GM12878 (cell line): ENCODE results near the gene SYTL2. TPM values are rescaled to one million over a fixed set of nuclear protein-coding genes. Genes with fewer than 3 reads are reported as not detected.

Experiments used
- ATAC-seq: fragments of 200-7000 bp; cut with Tn5 transposase; 3 replicates; pipeline ENCODE4 v1.9.1; 2020; ENCODE audit warnings: mild to moderate bottlenecking, moderate library complexity
- BruUV-seq: library from RNA; stranded (reverse); fragments of 400-500 nt; replicated peaks from 2 replicates; lab custom pipeline; 2021; lab: Mats Ljungman, UMichigan
- CTCF ChIA-PET: fragments of 300-600 bp; sonication (Branson Sonifier 250); formaldehyde crosslinking; extraction: SDS; loops from one replicate; lab custom pipeline; 2021; ENCODE audit warnings: inconsistent platforms; lab: Yijun Ruan, JAX
- POLR2A ChIA-PET: fragments of 350-600 bp; formaldehyde crosslinking; extraction: SDS; loops from one replicate; lab custom pipeline; 2021; ENCODE audit warnings: inconsistent platforms; lab: Charles Lee
- RAD21 ChIA-PET: fragments of 300-600 bp; sonication (Branson Sonifier 250); formaldehyde crosslinking; loops from one replicate; lab custom pipeline; 2023; ENCODE audit warnings: antibody characterized with exemption; ENCODE audit not compliant: unreplicated experiment; lab: Charles Lee
- SMC1A ChIA-PET: fragments of 300-600 bp; sonication (Branson Sonifier 250); formaldehyde crosslinking; loops from one replicate; lab custom pipeline; 2023; ENCODE audit not compliant: unreplicated experiment, uncharacterized antibody; lab: Charles Lee
- DNase-seq: peaks from one replicate; pipeline ENCODE4 v3.0.0-alpha.2; 2011; ENCODE audit warnings: low read depth, low spot score
- FAIRE-seq: peaks from 3 replicates; lab custom pipeline; 2011; peaks lifted over from hg19 to GRCh38; lab: Jason Lieb, UNC
- H2AFZ ChIP-seq: 2 replicates; pipeline ENCODE4 v1.6.0; 2011; ENCODE audit warnings: low read depth, low read length, control low read depth; ENCODE audit not compliant: control insufficient read depth
- H3K27ac ChIP-seq: 2 replicates; pipeline ENCODE4 v1.5.1; 2011; ENCODE audit warnings: control low read depth; ENCODE audit not compliant: control insufficient read depth, insufficient read depth
- H3K27me3 ChIP-seq, 2 experiments: replicated peaks in 1 of 2; 2 replicates each; pipeline versions ENCODE4 v1.6.0 to v1.6.1; 2011; ENCODE audit warnings: low read length in 1 of 2; ENCODE audit not compliant: control insufficient read depth in 2 of 2, insufficient read depth in 2 of 2
- H3K36me3 ChIP-seq, 2 experiments: 2 replicates each; pipeline ENCODE4 v1.5.1; 2011; ENCODE audit warnings: low read length in 1 of 2; ENCODE audit not compliant: control insufficient read depth in 2 of 2, insufficient read depth in 2 of 2
- H3K4me1 ChIP-seq: 2 replicates; pipeline ENCODE4 v1.6.1; 2011; ENCODE audit warnings: mild to moderate bottlenecking, low read length, moderate library complexity, mixed read lengths; ENCODE audit not compliant: control insufficient read depth, insufficient read depth
- H3K4me2 ChIP-seq: 2 replicates; pipeline ENCODE4 v1.6.0; 2011; ENCODE audit warnings: control low read depth; ENCODE audit not compliant: control insufficient read depth, insufficient read depth
- H3K4me3 ChIP-seq: fragments of 200-600 bp; sonication (generic); 2 replicates; pipeline ENCODE4 v1.5.1; 2016
- H3K79me2 ChIP-seq: 2 replicates; pipeline ENCODE4 v1.6.0; 2011; ENCODE audit warnings: low read length; ENCODE audit not compliant: control insufficient read depth, insufficient read depth
- H3K9ac ChIP-seq: 2 replicates; pipeline ENCODE4 v1.8.0; 2011; ENCODE audit warnings: low read length, control low read depth, mixed read lengths; ENCODE audit not compliant: control insufficient read depth, insufficient read depth
- H3K9me3 ChIP-seq: replicated peaks from 3 replicates; pipeline ENCODE4 v1.5.1; 2011; ENCODE audit warnings: mild to moderate bottlenecking, low read length; ENCODE audit not compliant: control insufficient read depth, insufficient read depth
- H4K20me1 ChIP-seq: 2 replicates; pipeline ENCODE4 v1.6.0; 2011; ENCODE audit not compliant: control insufficient read depth, insufficient read depth
- CBFB ChIP-seq: IDR thresholded peaks from 2 replicates; pipeline ENCODE4 v1.6.1; 2016; ENCODE audit warnings: antibody characterized with exemption, low read depth
- PML ChIP-seq: IDR thresholded peaks from 2 replicates; pipeline ENCODE4 v1.6.1; 2012; ENCODE audit warnings: low read length, inconsistent platforms
- POU2F2 ChIP-seq: IDR thresholded peaks from 3 replicates; pipeline ENCODE4 v1.6.1; 2011; ENCODE audit warnings: low read depth, mild to moderate bottlenecking, low read length, borderline replicate concordance
- WGBS: methylation state at CpG from one replicate; pipeline ENCODE4 v1.1.6; 2016; ENCODE audit warnings: low lambda C conversion rate; ENCODE audit not compliant: insufficient replicate concordance, insufficient coverage; ENCODE audit errors: missing lambda C conversion rate; 5-methylcytosine and 5-hydroxymethylcytosine counted together
- in situ Hi-C: fragments of 300-500 bp; cut with MboI; formaldehyde crosslinking; loops from 9 replicates; pipeline ENCODE4 v1.14.3; 2018; ENCODE audit warnings: mixed read lengths
- intact Hi-C: fragments of 100-400 bp; cut with micrococcal nuclease; formaldehyde crosslinking; loops from one replicate; pipeline ENCODE4 v1.14.2; 2022; ENCODE audit not compliant: unreplicated experiment
- polyA plus RNA-seq, 11 experiments: library from polyadenylated mRNA; depleted of rRNA in 4 of 11; unstranded in 6 of 11; stranded (reverse) in 5 of 11; fragments of >200 nt; fragmentation: Nextera tagmentation in 4 of 11; fragmentation: Illumina TruSeq in 1 of 11; extraction: Ambion mirVana in 4 of 11; extraction: Trizol in 1 of 11; gene quantifications; 1 replicate in 1 of 11; 2 replicates in 10 of 11; pipeline versions ENCODE4 v1.2.1 to v1.2.3, GENCODE V29; 2011 to 2016; ENCODE audit warnings: inconsistent platforms in 2 of 11, missing spikeins in 2 of 11, low read depth in 1 of 11
- total RNA-seq, 4 experiments: library from RNA; depleted of rRNA in 3 of 4; stranded (reverse); fragments of >200 nt in 3 of 4; fragmentation: Illumina TruSeq in 1 of 4; extraction: Trizol in 1 of 4; gene quantifications; 2 replicates each; pipeline versions ENCODE4 v1.2.1 to v1.2.3, GENCODE V29; 2013 to 2021
- TF ChIP-seq, protein P1 (sequence below): IDR thresholded peaks from 2 replicates; pipeline ENCODE4 v1.6.1; 2011; ENCODE audit warnings: low read depth, mild to moderate bottlenecking, low read length, moderate library complexity, borderline replicate concordance; ENCODE audit errors: extremely low read depth

The SYTL2 gene
- total and polyA plus RNA-seq, 10 of the 15 experiments (the other 5 are each of a cell fraction or from before 2014, with no cell fraction given): 0.02 to 1.4 (median 0.31) TPM; not detected in 2

DNA sequence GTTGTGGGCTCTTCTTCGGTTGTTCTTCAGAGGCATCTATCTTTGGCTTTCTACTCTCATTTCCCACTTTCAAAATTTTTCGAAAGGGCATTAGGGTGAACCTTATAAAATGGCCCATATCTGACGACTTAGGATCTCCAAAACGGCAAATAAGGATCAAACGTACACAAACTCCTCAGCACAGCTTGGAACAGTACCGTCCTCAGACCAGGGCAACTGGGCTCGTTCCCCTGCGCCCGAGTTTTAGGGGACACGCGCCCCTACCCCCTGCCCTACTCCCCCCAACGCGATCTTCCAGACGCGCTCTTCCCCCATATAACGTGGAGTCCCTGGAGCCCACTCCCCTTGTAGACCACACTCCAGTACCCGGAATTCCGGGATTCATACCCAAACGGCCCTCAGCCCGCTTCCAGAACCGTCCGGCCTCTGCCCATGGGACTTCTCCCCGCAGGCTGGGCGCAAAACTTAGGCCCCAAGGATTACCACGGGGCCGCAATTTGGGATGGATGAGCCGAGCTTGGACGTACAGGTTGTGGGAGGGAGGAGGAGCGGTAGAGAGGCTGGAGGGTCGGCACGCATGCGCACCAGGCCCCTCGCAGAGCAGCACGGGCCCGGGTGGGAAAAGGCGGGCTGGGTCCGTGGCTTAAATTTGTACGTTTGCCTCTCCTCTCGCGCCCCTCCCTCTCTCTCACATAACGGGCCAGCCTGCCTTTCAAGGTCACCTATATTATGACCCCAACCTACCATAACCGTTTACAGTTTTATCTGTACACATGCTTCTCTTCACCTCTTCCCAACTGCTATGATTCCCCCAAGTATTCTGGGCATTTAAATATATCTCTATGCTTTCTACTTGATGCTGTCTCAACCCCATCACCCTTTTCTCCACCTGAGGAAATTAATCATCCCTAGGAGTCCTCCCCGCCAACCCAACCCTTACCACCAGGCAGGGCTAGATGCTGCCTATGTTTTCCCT is 128.3 kb downstream of the SYTL2 start (continued):
- TF ChIP-seq CBFB (no peak), PML (no peak)
- TF ChIP-seq, all 136 proteins: peak for 12

DNA sequence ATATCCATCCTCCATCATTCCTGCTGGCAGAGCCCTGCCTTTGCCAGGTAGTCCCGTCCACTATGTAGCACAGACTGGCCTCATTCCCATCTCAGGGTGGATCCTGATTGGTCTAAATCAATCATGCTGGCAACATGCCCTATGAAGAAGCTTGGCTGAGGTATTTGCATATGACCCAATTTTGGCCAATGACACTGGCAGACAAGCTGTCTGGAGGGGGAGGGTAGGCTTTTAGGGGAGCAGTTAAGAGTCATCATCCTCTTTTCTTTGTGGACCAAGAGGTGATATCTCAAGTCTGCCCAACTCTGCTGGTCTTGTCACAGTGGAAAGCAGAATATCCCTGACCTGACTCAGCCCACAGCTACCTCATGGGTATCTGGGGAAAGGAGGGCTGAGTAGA is 130.0 kb downstream of the SYTL2 start:
- H3K36me3 ChIP-seq: no peaks in the 10 kb centered on the region

More for the DNA sequence above, 130.0 kb downstream of the SYTL2 start:
- BruUV-seq: no TSS peak
- Histone ChIP-seq H3K4me2 (no peak overlapping the region), H4K20me1 (no peaks in the 10 kb centered on the region), H3K27me3 (0 out of 4 replicates have a peak, but pooled peaks cover 0 to 3% of the 10 kb centered on the region in 2 experiments), H3K79me2 (no peaks in the 10 kb centered on the region), H3K27ac (no peak overlapping the region), H3K4me3 (no peak overlapping the region), H3K4me1 (peaks cover 5% of the 10 kb centered on the region; the same call in 1 of the 2 replicates), H2AFZ (no peak overlapping the region), H3K9ac (no peak overlapping the region)
- CTCF ChIA-PET: interaction anchor here (0.9 to 3.4 kb wide), 4 partner anchors 9 to 27 kb away, joined by 3 to 8 read pairs (median 6); no protein-coding TSS in a partner anchor
- no peak for DNase-seq
- ATAC-seq: peak; percentile 25
- in situ Hi-C loops: no loop called here
- POLR2A ChIA-PET: interaction anchor here (1.4 kb wide), 1 partner anchor 33 kb away, joined by 4 read pairs; the partner anchor contains the start of gene TMEM126A
- RAD21 ChIA-PET: interaction anchor here (0.7 to 0.9 kb wide), 3 partner anchors 19 to 97 kb away, joined by 3 to 5 read pairs (median 3); no protein-coding TSS in a partner anchor
- SMC1A ChIA-PET: interaction anchor here (1.0 to 1.9 kb wide), 6 partner anchors 8 to 55 kb away, joined by 3 to 10 read pairs (median 3); partner anchors contain the start of gene TMEM126A
- no peak for FAIRE-seq
- intact Hi-C loops: no loop called here
- WGBS: 95% methylated on average over 1 of the region's 1 CpG
- TF ChIP-seq, protein P1, sequence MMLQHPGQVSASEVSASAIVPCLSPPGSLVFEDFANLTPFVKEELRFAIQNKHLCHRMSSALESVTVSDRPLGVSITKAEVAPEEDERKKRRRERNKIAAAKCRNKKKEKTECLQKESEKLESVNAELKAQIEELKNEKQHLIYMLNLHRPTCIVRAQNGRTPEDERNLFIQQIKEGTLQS: no peak
- TF ChIP-seq POU2F2: peak; percentile 56; the same call in 1 of the 3 replicates
- TF ChIP-seq, all 136 proteins: peak for 1
- H3K9me3 ChIP-seq: no peaks in the 10 kb centered on the region; the same call in 2 of the 3 replicates
